Fibroblast of skin of left quadriceps (primary cell): ENCODE measurements around the gene SRP9.
"Not testable (repeated sequence)": the region's sequence is repeated elsewhere in the genome, so short reads cannot be mapped to it uniquely, and the experiment has no call there.

Experiments used
- DNase-seq, 2 experiments: peaks; one replicate each; pipeline ENCODE4 v3.0.0-alpha.2; 2013; ENCODE audit warnings: low read depth in 2 of 2

Gene SRP9

GRCh38 chr1:225755671-225756319 lies 21.8 kb upstream of the SRP9 start:
- DNase-seq: no peak

GRCh38 chr1:225757927-225758656 lies 19.5 kb upstream of the SRP9 start:
- DNase-seq: no peak

- DNase-seq: not testable (repeated sequence)
These were observed 17.7 kb upstream of the SRP9 start for GRCh38 chr1:225759972-225760371.

- DNase-seq: no peak
These were observed 17.1 kb upstream of the SRP9 start for GRCh38 chr1:225760531-225760930.

GRCh38 chr1:225761395-225761794 lies 16.2 kb upstream of the SRP9 start:
- peak in 1 of 2 experiments; percentile 53 for DNase-seq

GRCh38 chr1:225762002-225762441 lies 15.6 kb upstream of the SRP9 start:
- no peak for DNase-seq

- no peak for DNase-seq
These were observed 15.2 kb upstream of the SRP9 start for GRCh38 chr1:225762444-225762843.

- DNase-seq: no peak
These were observed 13.7 kb upstream of the SRP9 start for GRCh38 chr1:225763716-225764548.

GRCh38 chr1:225765982-225766674 lies 11.5 kb upstream of the SRP9 start:
- no peak for DNase-seq

- DNase-seq: peak; percentile 89 to 90
These were observed 10.5 kb upstream of the SRP9 start for GRCh38 chr1:225766967-225767633.

- no peak for DNase-seq
These were observed 9.7 kb upstream of the SRP9 start for GRCh38 chr1:225767634-225768540.

GRCh38 chr1:225768662-225769426 lies 8.8 kb upstream of the SRP9 start:
- no peak for DNase-seq

- DNase-seq: no peak
These were observed 7.9 kb upstream of the SRP9 start for GRCh38 chr1:225769687-225770086.

GRCh38 chr1:225770561-225771248 lies 6.9 kb upstream of the SRP9 start:
- DNase-seq: no peak

GRCh38 chr1:225771661-225772322 lies 5.8 kb upstream of the SRP9 start:
- DNase-seq: no peak

GRCh38 chr1:225772323-225772768 lies 5.3 kb upstream of the SRP9 start:
- peak; percentile 67 to 72 for DNase-seq

GRCh38 chr1:225772848-225773247 lies 4.8 kb upstream of the SRP9 start:
- DNase-seq: no peak
